NCI-H1694 treated with DMSO at 0.1 percent for 48 hours (cell line): ENCODE data around the gene IFITM5.
"Not testable (repeated sequence)": the region's sequence is repeated elsewhere in the genome, so short reads cannot be mapped to it uniquely, and the experiment has no call there.

Source experiments
- DNase-seq: peaks from one replicate; lab custom pipeline; 2025; lab: John Stamatoyannopoulos, UW

IFITM5 gene

DNA sequence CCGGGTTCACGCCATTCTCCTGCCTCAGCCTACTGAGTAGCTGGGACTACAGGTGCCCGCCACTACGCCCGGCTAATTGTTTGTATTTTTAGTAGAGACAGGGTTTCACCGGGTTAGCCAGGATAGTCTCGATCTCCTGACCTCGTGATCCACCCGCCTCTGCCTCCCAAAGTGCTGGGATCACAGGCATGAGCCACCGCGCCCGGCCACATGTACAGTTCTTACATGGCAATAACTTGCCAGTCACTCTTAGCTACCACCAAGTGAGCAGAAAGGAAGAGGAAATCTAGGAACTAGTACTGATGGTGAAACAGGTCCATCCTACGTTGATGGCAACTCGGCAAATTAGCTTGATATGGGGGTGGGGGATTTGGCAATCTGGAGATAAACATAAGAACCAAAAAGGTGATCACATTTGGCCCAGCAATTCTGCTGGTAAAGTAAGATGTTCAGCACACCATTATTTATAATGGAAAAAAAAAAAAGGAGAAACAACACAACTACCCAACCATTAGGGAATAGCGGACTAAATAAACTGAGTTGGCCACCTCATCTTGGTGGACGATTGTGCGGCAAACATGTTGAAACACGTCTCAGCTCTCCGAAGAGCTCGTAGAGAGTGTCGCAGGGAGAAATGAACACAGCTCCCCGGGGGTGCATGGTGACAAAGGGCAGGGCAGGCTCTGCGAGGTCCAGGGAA, 15.8 kb downstream of the IFITM5 start:
- DNase-seq = no peak

DNA sequence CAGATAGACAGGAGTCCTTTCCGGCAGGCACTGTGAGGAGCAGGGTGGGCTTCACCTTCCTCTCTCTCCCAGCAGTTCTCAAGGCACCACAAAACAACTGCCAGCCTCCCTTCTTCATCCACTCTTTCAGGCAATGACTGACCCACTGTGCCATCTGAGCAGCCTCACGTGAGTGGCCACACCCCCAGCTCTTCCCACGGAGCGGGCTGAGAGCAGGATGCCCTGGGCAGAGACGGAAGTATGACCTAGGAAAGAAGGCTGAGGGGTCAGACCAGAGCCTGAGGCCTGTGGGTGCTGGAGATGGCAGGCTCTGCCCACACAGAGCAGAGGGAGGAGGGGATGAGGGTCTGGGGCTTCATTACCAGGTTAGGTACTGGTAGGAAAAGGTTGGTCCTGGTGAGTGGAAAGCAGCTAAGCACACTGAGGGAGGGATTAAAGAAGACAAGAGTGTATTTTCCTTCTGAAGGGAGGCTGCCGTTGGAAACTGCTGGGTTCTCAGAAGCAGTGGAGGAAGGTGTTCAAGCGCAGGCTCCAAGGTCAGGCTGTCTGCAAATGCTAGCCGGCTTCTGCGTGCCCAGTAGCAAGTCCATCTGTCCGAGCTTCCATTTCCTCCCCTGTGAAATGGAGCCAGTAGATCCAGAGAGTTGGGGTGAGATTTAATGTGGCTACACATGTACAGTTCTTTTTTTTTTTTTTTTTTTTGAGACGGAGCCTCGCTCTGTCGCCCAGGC, 16.5 kb downstream of the IFITM5 start:
- no peak for DNase-seq

- no peak for DNase-seq
These were observed 17.2 kb downstream of the IFITM5 start for GRCh38 chr11:282171-282570.

DNA sequence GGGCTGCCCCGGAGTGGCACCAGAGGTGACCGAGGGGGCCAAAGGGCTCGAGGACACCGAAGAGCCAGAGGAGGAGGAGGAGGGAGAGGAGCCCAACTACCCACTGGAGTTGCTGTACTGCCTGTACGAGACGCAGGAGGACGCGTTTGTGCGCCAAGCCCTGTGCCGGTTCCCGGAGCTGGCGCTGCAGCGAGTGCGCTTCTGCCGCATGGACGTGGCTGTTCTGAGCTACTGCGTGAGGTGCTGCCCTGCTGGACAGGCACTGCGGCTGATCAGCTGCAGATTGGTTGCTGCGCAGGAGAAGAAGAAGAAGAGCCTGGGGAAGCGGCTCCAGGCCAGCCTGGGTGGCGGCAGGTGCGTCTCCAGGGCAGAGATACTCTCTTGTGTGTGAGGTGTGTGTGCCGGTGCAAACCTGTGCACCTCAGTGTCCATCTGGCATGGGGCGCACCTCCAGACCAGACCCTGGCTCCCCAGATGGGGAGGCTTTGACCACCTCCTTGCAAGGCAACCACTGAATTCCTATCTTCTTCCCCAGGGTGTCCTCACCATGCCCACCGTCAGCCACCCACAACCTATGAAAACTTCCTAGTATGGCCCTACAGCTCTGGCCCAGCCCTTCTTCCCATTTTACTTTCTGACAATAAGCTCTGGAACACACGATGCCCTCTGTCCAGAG, 17.7 kb downstream of the IFITM5 start:
- DNase-seq = no peak

GRCh38 chr11:280706-281485, 18.4 kb downstream of the IFITM5 start:
- DNase-seq = no peak

GRCh38 chr11:279966-280705, 19.2 kb downstream of the IFITM5 start:
- no peak for DNase-seq

DNA sequence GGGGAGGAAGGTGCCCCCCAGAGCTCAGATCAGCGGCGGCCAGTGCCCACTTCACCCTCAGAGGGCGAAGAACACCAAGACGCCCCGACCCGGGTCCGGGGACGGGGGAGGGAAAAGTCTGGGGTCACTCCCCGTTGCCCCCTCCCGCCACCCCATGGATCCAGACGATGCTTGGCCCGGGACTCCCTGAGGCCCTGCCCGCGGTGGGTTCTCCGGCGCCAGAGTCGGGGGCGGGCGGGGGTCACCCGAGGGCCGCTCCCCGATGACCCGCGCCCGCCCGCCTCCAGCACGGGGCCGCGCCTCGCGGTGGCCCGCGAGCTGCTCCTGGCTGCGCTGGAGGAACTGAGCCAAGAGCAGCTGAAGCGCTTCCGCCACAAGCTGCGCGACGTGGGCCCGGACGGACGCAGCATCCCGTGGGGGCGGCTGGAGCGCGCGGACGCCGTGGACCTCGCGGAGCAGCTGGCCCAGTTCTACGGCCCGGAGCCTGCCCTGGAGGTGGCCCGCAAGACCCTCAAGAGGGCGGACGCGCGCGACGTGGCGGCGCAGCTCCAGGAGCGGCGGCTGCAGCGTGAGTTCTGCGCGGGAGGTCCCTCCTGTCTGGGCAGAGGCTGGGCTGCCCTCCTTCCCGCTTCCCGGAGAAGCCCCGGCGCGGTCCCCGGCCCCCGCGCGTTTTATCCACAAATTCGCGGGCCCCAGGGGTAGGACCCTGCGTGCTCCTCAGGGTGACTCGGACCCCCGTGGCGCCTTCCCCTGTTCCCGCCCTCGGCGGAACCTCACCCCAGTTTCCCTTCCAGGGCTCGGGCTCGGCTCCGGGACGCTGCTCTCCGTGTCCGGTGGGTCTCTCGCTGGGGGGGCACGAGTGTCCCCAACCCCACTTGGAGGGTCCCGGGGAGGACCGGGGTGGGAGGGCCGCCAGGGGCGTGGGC, 20.0 kb downstream of the IFITM5 start:
- DNase-seq = no peak

DNA sequence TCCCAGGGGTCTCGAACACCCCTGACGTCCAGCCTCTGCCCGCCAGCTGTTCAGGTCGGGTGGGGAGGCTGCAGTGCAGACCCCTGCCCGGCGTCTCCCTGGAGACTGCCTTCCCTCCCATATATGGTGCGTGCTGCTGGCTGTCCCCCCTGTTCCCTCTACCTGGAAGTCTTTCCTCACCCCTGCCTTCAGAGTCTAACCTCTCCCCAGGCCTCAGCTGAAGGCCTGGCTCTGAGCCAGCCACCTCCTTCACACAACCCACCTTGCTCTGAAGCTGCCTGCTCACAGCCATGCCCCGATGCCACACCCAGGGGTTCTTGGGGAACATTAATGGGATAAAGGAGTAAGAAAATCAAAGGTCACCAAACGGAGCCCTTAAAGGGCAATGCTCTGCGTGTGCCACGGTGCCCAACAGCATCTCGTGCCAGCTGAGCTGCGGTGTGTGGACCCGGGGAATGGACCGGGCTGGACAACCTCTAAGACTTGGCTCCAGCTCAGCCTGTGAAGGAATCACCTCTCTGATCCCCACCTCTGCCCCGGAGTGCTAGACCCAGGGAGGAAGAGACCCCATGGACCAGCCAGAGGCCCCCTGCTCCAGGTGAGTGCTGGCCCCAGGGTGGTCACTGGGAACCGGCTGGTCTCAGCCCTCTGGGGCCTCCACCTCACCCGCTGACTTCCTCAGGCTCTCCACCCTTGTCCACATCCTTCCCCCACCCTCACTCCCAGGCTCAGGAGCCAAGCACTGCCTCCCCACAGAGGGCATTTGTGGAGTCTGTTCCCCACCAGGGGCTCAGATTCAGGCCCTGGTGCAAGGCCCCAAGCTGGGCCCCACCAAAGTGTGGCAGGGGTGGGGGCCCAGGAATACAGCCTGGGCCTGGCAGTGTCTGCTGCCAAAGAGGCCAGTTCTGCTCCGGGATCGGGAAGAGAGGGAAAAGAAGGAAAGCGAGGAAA, 21.1 kb downstream of the IFITM5 start, which contains the start of gene NLRP6:
NLRP6 (plus strand) TSS at position 407 of the 951 bp plus-strand sequence; CDS start at position 570, 163 bp downstream.
- no peak for DNase-seq

DNA sequence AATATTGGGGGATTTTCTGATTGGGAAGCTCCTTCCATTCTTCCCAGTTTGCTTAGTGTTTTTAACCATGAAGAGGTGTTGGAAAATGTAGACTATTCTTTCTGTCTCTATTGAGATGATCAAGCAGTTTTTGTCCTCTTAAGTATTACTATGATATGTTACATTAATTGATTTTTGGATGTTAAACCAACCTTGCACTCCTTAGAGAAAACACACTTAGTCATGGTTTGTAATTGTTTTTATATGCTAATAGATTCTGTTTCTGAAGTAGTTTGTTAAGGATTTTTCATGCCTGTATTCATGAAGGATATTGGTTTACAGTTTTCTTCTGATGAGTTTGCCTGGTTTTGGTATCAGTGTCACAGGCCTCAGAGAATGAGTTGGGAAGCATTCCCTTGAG, 23.1 kb downstream of the IFITM5 start:
- DNase-seq = no peak

- no peak for DNase-seq
These were observed 26.5 kb downstream of the IFITM5 start for GRCh38 chr11:272931-273198.

GRCh38 chr11:272195-272930, 27.0 kb downstream of the IFITM5 start:
- DNase-seq = no peak

DNA sequence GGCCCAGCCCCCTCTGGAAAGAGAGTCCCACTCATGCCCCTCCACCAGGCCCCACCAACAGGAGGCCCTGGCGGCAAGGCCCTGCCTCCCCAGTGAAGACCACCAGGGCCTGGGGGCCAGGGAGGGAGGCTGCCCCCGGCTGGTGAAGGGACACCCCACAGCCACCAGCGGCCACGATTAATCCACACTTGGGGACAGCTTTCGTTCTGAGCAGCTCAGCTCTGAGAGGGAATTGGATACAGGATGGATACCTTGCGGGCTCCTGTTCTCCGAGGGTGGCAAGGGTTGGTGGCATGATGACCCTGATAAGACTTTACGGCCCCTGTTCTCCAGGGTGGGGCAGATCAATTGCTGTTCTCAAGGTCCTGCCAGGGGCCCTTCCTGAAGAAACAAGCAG, 28.0 kb downstream of the IFITM5 start:
- no peak for DNase-seq

DNA sequence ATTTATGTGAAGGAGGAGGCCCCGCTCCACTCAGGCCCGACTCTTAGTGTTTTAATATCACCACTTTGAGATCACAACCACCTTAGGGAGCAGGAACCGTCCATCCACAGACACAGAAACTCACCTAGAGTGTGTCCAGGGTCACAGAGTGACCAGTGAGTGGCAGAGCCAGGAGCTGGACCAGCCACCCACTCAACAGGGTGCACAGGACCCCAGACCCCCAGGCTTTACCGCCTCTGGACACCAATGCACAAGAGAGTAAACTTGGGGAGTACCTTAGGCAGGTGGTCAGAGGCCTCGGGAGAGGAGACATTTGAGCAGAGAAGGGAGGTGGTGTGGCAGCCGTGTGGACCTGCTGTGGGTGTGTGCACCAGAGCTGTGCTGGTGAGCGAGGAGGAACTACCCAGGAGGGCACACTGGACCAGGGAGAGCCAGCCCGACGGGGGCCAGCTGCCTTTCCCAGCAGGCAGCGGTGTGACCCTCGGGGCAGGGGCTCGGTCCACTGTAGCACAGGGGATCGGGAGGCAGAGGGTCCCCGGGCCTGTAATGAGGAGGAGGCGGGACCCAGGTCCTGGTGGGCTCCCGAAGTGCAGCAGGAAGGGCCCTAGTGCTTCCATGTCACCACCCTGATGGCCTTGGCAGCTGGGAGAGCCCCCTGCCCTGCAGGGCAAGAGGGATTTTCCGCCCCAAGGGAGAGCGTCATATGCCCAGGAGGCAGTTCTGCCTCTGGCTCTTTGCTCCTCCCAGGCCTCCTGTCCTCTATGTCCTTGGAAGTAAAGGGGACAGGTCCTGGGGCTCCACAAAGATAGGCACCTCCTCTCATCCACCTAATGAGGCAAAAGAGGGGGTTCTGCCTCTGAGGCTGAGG, 28.6 kb downstream of the IFITM5 start:
- no peak for DNase-seq

DNA sequence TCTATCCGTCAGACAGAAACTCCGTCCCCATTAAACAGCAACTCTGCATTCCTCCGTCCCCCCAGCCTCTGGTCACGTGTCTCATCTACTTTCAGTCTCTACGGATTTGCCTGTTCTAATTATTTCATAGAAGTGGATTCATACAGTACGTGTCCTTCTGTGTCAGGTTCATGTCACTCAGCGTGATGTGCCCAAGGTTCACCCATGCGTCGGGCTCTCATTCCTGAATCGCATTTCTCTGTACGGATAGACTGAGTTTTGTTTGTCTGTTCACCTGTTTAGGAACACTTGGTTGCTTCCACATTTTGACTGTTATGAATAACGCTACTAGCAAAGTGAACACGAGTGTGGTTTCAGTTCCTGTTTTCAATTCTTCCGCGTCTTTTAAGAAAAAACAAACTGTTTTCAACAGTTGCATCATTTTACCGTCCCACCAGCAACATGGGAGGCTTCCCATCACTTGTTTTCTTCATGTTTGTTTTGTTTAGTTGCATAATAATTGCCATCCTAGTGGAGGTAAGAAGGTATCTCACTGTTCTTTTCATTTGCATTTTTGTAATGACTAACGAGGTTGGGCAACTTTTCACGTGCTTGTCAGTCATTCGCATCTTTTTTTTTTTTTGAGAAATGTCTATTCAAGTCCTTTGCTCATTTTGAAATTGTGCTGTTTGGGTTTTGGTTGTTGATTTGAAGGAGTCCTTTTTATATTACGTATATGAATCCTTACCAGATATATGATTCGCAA, 30.0 kb downstream of the IFITM5 start:
- DNase-seq = no peak

- DNase-seq = not testable (repeated sequence)
These were observed 30.6 kb downstream of the IFITM5 start for GRCh38 chr11:268716-269145.

- no peak for DNase-seq
These were observed 31.8 kb downstream of the IFITM5 start for GRCh38 chr11:267491-267994.
